Chondrocyte (in vitro differentiated cells): ENCODE measurements around the gene ASCC1. TPM values are rescaled to one million over a fixed set of nuclear protein-coding genes. Genes with fewer than 3 reads are reported as not detected.

Source experiments
- DNase-seq: peaks from one replicate; pipeline ENCODE4 v3.0.0; 2021; ENCODE audit warnings: mixed read lengths, low spot score
- H3K27ac Mint-ChIP-seq: one replicate; pipeline ENCODE4 v1.8.0; 2021; ENCODE audit warnings: mild to moderate bottlenecking, moderate library complexity, mixed read lengths; ENCODE audit not compliant: unreplicated experiment
- H3K27me3 Mint-ChIP-seq: 2 replicates; pipeline ENCODE4 v1.8.0; 2021; ENCODE audit warnings: low read depth, mixed read lengths
- H3K36me3 Mint-ChIP-seq: 2 replicates; pipeline ENCODE4 v1.8.0; 2021; ENCODE audit warnings: low read depth, mixed read lengths
- H3K4me1 Mint-ChIP-seq: 2 replicates; pipeline ENCODE4 v1.8.0; 2021; ENCODE audit warnings: low read depth, mild to moderate bottlenecking, mixed read lengths
- H3K4me3 Mint-ChIP-seq: one replicate; pipeline ENCODE4 v1.8.0; 2021; ENCODE audit warnings: mild to moderate bottlenecking, moderate library complexity, mixed read lengths; ENCODE audit not compliant: unreplicated experiment
- H3K9me3 Mint-ChIP-seq: 2 replicates; pipeline ENCODE4 v1.8.0; 2021; ENCODE audit warnings: low read depth, mixed read lengths
- CTCF ChIP-seq: fragments of 200-600 bp; sonication (generic); IDR thresholded peaks from 2 replicates; pipeline ENCODE4 v1.5.0; 2021; ENCODE audit warnings: antibody characterized with exemption, mild to moderate bottlenecking, moderate library complexity
- total RNA-seq: library from RNA; stranded (reverse); gene quantifications from 3 replicates; pipeline ENCODE4 v1.2.1, GENCODE V29; 2021

Gene ASCC1
- total RNA-seq, 1 donor from 2014 or later = 36.8 TPM

GRCh38 chr10:72049969-72050781 is 165.9 kb downstream of the ASCC1 start:
- TF ChIP-seq CTCF = no peak
- no peaks in the 10 kb centered on the region for H3K27me3 Mint-ChIP-seq
- peaks cover 15% of the 10 kb centered on the region for H3K9me3 Mint-ChIP-seq
- H3K4me1 Mint-ChIP-seq = peaks cover 7% of the 10 kb centered on the region
- no peak overlapping the region for H3K4me3 Mint-ChIP-seq
- no peak for DNase-seq
- H3K27ac Mint-ChIP-seq = no peak overlapping the region
- H3K36me3 Mint-ChIP-seq = no peaks in the 10 kb centered on the region

- Mint-ChIP-seq H3K27ac (no peak overlapping the region), H3K9me3 (peaks cover 15% of the 10 kb centered on the region), H3K4me3 (no peak overlapping the region), H3K36me3 (no peaks in the 10 kb centered on the region), H3K27me3 (no peaks in the 10 kb centered on the region), H3K4me1 (peaks cover 12% of the 10 kb centered on the region)
- no peak for TF ChIP-seq CTCF
- no peak for DNase-seq
Measured at GRCh38 chr10:72049472-72049871, 166.6 kb downstream of the ASCC1 start.

- Mint-ChIP-seq H3K27me3 (no peaks in the 10 kb centered on the region), H3K27ac (no peak overlapping the region)
- DNase-seq = no peak
Measured at GRCh38 chr10:72048450-72049124, 167.5 kb downstream of the ASCC1 start.

More at GRCh38 chr10:72048450-72049124, 167.5 kb downstream of the ASCC1 start:
- Mint-ChIP-seq H3K36me3 (no peaks in the 10 kb centered on the region), H3K9me3 (peaks cover 15% of the 10 kb centered on the region), H3K4me3 (no peak overlapping the region), H3K4me1 (peaks cover 17% of the 10 kb centered on the region)
- peak; percentile 99 for TF ChIP-seq CTCF

Other genes with a start within 250 kb of the ASCC1 start
- gene SPOCK2, start 127.7 kb downstream of the ASCC1 start, total RNA-seq = 0.32 to 1.4 TPM (median 0.80 TPM) in 3 replicates
- gene ANAPC16, start 264 bp downstream of the ASCC1 start, total RNA-seq = 48.5 to 54.4 TPM (median 52.9 TPM) in 3 replicates
- gene DDIT4, start 57.6 kb upstream of the ASCC1 start, total RNA-seq = 68.5 to 241 TPM (median 227 TPM) in 3 replicates
- 27.3 to 29.8 TPM (median 28.7 TPM) in 3 replicates for gene DNAJB12, start 138.6 kb upstream of the ASCC1 start, total RNA-seq